Measurements from ENCODE around the gene HIVEP3. TPM values are rescaled to one million over a fixed set of nuclear protein-coding genes. Genes with fewer than 3 reads are reported as not detected.

The HIVEP3 gene
- total RNA-seq, 2 donors from 2014 or later: 0.13 to 0.99 TPM

- no peak for DNase-seq
- Mint-ChIP-seq H3K4me3 (no peak overlapping the region), H3K36me3 (ENCODE audit: low read depth) (no peaks in the 10 kb centered on the region), H3K4me1 (peaks cover 10% of the 10 kb centered on the region), H3K27me3 (ENCODE audit: insufficient read depth) (peaks cover 19% of the 10 kb centered on the region), H3K27ac (no peak overlapping the region), H3K9me3 (no peaks in the 10 kb centered on the region)
- 88 to 93% methylated on average over 6 to 7 of the region's 7 CpGs for WGBS, 2 experiments (ENCODE audit: insufficient coverage in 1 of 2, insufficient read length in 1 of 2)
- Histone ChIP-seq H3K9me3 (ENCODE audit: control insufficient read depth, low read length) (no peaks in the 10 kb centered on the region), H3K27ac (ENCODE audit: low read depth, low read length) (no peak overlapping the region), H3K27me3 (ENCODE audit: control insufficient read depth, insufficient read depth, low read length, poor library complexity, severe bottlenecking) (peaks cover 5% of the 10 kb centered on the region), H3K9ac (ENCODE audit: extremely low read depth, low read length, poor library complexity, severe bottlenecking) (no peak overlapping the region), H3K4me3 (ENCODE audit: low read length) (no peak overlapping the region), H3K4me1 (ENCODE audit: control insufficient read depth, insufficient read depth, low read length) (no peaks in the 10 kb centered on the region), H3K36me3 (ENCODE audit: control insufficient read depth, insufficient read depth, low read length) (no peaks in the 10 kb centered on the region)
- TF ChIP-seq CTCF (conservative IDR thresholded peaks at IDR 0.05): no peak
Measured at GRCh38 chr1:41852091-41852490, 66.6 kb downstream of the HIVEP3 start.

- no peak for TF ChIP-seq CTCF (conservative IDR thresholded peaks at IDR 0.05)
- Histone ChIP-seq H3K9ac (ENCODE audit: extremely low read depth, low read length, poor library complexity, severe bottlenecking) (no peak overlapping the region), H3K9me3 (ENCODE audit: control insufficient read depth, low read length) (no peaks in the 10 kb centered on the region), H3K4me1 (ENCODE audit: control insufficient read depth, insufficient read depth, low read length) (no peaks in the 10 kb centered on the region), H3K27ac (ENCODE audit: low read depth, low read length) (no peak overlapping the region), H3K4me3 (ENCODE audit: low read length) (no peak overlapping the region), H3K36me3 (ENCODE audit: control insufficient read depth, insufficient read depth, low read length) (no peaks in the 10 kb centered on the region), H3K27me3 (ENCODE audit: control insufficient read depth, insufficient read depth, low read length, poor library complexity, severe bottlenecking) (peaks cover 5% of the 10 kb centered on the region)
- H3K4me1 Mint-ChIP-seq: peaks cover 10% of the 10 kb centered on the region
- H3K4me3 Mint-ChIP-seq: no peak overlapping the region
- no peak overlapping the region for H3K27ac Mint-ChIP-seq
- no peaks in the 10 kb centered on the region for H3K36me3 Mint-ChIP-seq (ENCODE audit: low read depth)
- no peaks in the 10 kb centered on the region for H3K9me3 Mint-ChIP-seq
- WGBS, 2 experiments (ENCODE audit: insufficient coverage in 1 of 2, insufficient read length in 1 of 2): 67 to 76% methylated on average over 3 to 5 of the region's 5 CpGs
- peaks cover 16% of the 10 kb centered on the region for H3K27me3 Mint-ChIP-seq (ENCODE audit: insufficient read depth)
- DNase-seq: no peak
Measured at GRCh38 chr1:41851589-41851988, 67.1 kb downstream of the HIVEP3 start.

GRCh38 chr1:41850029-41850428, 68.7 kb downstream of the HIVEP3 start:
- H3K9ac ChIP-seq (ENCODE audit: extremely low read depth, low read length, poor library complexity, severe bottlenecking): no peak overlapping the region
- H3K36me3 ChIP-seq (ENCODE audit: control insufficient read depth, insufficient read depth, low read length): no peaks in the 10 kb centered on the region
- Mint-ChIP-seq H3K27me3 (ENCODE audit: insufficient read depth) (peaks cover 9% of the 10 kb centered on the region), H3K9me3 (no peaks in the 10 kb centered on the region), H3K36me3 (ENCODE audit: low read depth) (no peaks in the 10 kb centered on the region), H3K27ac (no peak overlapping the region), H3K4me3 (no peak overlapping the region), H3K4me1 (peaks cover 10% of the 10 kb centered on the region)
- WGBS, 2 experiments (ENCODE audit: insufficient coverage in 1 of 2, insufficient read length in 1 of 2): 70 to 100% methylated on average over 1 to 2 of the region's 2 CpGs
- H3K4me1 ChIP-seq (ENCODE audit: control insufficient read depth, insufficient read depth, low read length): no peaks in the 10 kb centered on the region
- peaks cover 5% of the 10 kb centered on the region for H3K27me3 ChIP-seq (ENCODE audit: control insufficient read depth, insufficient read depth, low read length, poor library complexity, severe bottlenecking)
- no peak overlapping the region for H3K27ac ChIP-seq (ENCODE audit: low read depth, low read length)
- TF ChIP-seq CTCF (conservative IDR thresholded peaks at IDR 0.05): no peak
- DNase-seq: no peak
- H3K9me3 ChIP-seq (ENCODE audit: control insufficient read depth, low read length): no peaks in the 10 kb centered on the region
- no peak overlapping the region for H3K4me3 ChIP-seq (ENCODE audit: low read length)
